BLaER1 (cell line): ENCODE measurements around the gene PTPRN.

Experiments used
- H3K27ac ChIP-seq: shearing (Covaris generic); formaldehyde crosslinking; 2 replicates; pipeline ENCODE4 v1.8.1; 2022
- H3K27me3 ChIP-seq: shearing (Covaris generic); formaldehyde crosslinking; 2 replicates; pipeline ENCODE4 v1.8.1; 2022
- H3K36me3 ChIP-seq: shearing (Covaris generic); formaldehyde crosslinking; 2 replicates; pipeline ENCODE4 v1.8.1; 2022
- H3K4me1 ChIP-seq: shearing (Covaris generic); formaldehyde crosslinking; 2 replicates; pipeline ENCODE4 v1.8.1; 2022
- H3K4me2 ChIP-seq: shearing (Covaris generic); formaldehyde crosslinking; 2 replicates; pipeline ENCODE4 v1.8.1; 2022
- H3K4me3 ChIP-seq: shearing (Covaris generic); formaldehyde crosslinking; 2 replicates; pipeline ENCODE4 v1.8.1; 2022
- H3K9ac ChIP-seq: shearing (Covaris generic); formaldehyde crosslinking; 2 replicates; pipeline ENCODE4 v1.8.1; 2022
- H3K9me3 ChIP-seq: shearing (Covaris generic); formaldehyde crosslinking; 2 replicates; pipeline ENCODE4 v1.8.1; 2022
- H4K20me1 ChIP-seq: shearing (Covaris generic); formaldehyde crosslinking; 2 replicates; pipeline ENCODE4 v1.8.1; 2022
- Cebpa-rat ChIP-seq: shearing (Covaris generic); IDR thresholded peaks from 2 replicates; pipeline ENCODE4 v1.8.1; 2022

Gene PTPRN

DNA sequence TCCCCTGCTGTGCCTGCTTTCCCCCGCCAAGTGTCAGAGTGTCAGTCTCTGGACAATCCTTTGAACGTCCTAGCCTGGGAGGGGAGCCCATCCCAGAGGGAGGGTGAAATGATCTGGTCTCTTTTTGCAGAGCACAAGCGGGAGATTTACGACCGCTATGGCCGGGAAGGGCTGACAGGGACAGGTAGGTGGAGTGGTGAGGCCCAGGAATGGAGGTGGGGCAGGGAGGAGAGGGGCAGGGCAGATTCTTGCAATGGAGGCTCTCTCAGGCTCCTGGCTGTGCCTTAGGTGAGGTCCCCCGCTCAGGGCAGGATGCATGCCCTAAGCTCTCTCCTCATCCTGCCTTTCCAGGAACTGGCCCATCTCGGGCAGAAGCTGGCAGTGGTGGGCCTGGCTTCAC is 27.6 kb downstream of the PTPRN start:
- Histone ChIP-seq H3K4me3 (no peak overlapping the region; the same call in 1 of the 2 replicates), H3K36me3 (peaks cover 9% of the 10 kb centered on the region; the same call in 1 of the 2 replicates), H3K9ac (peak overlapping the region; percentile 49; the same call in 1 of the 2 replicates), H3K9me3 (no peaks in the 10 kb centered on the region), H3K4me2 (peak overlapping the region; percentile 99), H3K27me3 (no peaks in the 10 kb centered on the region), H3K27ac (0 out of 2 replicates have a peak overlapping the region, but pooled peaks have one; percentile 10), H4K20me1 (peaks cover 30% of the 10 kb centered on the region; the same call in 1 of the 2 replicates), H3K4me1 (peaks cover 88% of the 10 kb centered on the region)
- TF ChIP-seq Cebpa-rat: no peak

DNA sequence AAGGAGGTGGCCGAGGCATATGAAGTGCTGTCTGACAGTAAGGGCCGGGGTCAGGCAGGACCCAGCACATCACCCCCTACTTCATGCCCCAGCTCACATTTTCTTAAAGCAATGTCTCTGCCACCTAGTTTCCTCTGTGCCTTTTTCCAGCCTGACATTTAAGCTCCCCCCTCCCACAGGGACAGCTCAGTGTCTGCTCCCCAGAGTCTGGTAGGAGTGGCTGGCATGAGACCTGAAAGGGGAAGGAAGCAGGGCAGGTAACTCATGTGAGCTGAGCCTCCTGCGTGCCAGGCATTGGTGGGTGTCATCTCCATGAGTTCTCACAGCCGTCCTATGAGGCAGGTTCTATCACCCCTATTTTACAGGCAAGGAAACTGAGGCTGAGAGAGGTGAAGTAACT is 28.6 kb downstream of the PTPRN start:
- peak overlapping the region; percentile 49 for H3K9ac ChIP-seq
- TF ChIP-seq Cebpa-rat: no peak
- H3K9me3 ChIP-seq: no peaks in the 10 kb centered on the region
- no peaks in the 10 kb centered on the region for H3K27me3 ChIP-seq
- no peak overlapping the region for H3K27ac ChIP-seq
- peak overlapping the region; percentile 74; the same call in 1 of the 2 replicates for H3K4me3 ChIP-seq
- peaks cover 79% of the 10 kb centered on the region for H3K4me1 ChIP-seq
- H4K20me1 ChIP-seq: peaks cover 30% of the 10 kb centered on the region; the same call in 1 of the 2 replicates
- peaks cover 9% of the 10 kb centered on the region; the same call in 1 of the 2 replicates for H3K36me3 ChIP-seq
- H3K4me2 ChIP-seq: peak overlapping the region; percentile 99

DNA sequence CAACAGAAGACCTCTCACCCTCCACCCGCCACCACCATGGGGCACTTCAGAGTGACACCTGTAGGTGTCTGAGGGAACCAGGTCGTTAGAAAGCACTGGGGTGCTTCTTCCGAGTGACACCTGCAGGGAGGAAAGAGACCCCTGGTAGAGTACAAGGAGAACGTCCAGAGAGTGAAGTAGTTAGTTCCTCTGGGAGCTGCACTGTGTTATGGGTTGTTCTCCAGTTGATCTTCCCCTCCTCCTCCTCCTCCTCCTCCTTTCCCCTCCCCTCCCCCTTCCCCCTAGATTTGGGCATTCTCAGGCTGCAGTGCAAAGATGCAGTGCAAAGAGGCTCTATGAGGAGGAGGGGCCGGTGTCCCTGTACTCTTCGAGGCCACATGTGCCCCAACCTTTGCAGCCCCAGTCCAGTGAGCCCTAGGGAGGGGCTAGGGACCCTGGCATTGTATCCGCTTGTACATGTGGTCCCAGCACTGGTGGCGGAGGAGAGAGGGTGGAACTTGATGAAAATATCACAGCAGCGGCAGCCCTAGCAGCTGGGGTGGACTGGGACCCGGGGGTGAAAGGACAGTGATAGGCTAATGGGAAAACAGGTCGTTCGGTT is 29.2 kb downstream of the PTPRN start:
- Histone ChIP-seq H4K20me1 (peaks cover 28% of the 10 kb centered on the region; the same call in 1 of the 2 replicates), H3K36me3 (peaks cover 9% of the 10 kb centered on the region; the same call in 1 of the 2 replicates), H3K4me2 (peak overlapping the region; percentile 99), H3K9ac (peak overlapping the region; percentile 85), H3K4me1 (peaks cover 73% of the 10 kb centered on the region), H3K4me3 (peak overlapping the region; percentile 74), H3K27me3 (no peaks in the 10 kb centered on the region), H3K9me3 (no peaks in the 10 kb centered on the region), H3K27ac (peak overlapping the region; percentile 91)
- no peak for TF ChIP-seq Cebpa-rat

DNA sequence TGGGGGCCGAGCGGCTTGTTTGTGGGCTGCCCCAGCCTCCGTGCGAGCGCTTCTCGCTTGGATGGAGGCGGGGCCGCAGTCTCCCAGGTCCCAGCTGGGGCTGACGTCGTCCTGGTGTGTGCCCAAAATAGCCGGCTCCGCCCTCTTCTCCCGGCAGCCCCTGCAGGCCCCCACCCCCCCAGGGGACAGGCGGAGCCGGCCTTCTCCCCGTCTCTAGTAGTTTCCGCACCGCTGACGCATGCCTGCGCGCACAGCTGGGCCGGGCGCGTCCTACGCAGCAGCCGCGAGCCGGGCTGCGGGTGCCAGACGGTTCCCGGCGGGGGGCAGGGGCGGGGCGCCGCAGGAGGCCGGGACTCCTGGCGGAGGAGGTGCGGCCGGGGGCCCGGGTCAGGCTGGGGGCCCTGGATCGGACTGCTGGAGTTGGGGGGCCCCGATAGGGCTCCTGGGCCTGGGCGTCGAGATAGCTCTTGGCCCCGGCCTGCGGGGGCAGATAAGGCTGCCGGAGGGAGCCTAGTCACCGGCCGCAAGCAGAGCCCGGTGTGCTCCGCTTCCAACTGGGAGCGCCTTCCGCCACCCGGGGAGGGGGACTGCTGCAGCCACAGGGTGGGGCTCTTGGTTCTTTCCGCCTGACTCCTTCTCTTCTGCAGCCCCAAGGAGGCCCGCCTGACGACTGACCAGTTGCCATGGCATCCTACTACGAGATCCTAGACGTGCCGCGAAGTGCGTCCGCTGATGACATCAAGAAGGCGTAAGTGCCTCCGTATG is 29.9 kb downstream of the PTPRN start, which contains the start of gene DNAJB2:
DNAJB2 (plus strand) TSS at position 216 of the 765 bp plus-strand sequence; CDS start at position 684, 468 bp downstream.
- Histone ChIP-seq H3K9me3 (no peaks in the 10 kb centered on the region), H3K36me3 (peaks cover 3% of the 10 kb centered on the region; the same call in 1 of the 2 replicates), H3K4me1 (peaks cover 66% of the 10 kb centered on the region), H3K27ac (peak within 1 kb of the TSS; percentile 91), H3K27me3 (no peaks in the 10 kb centered on the region), H3K9ac (peak within 1 kb of the TSS; percentile 85), H4K20me1 (peaks cover 21% of the 10 kb centered on the region; the same call in 1 of the 2 replicates), H3K4me3 (peak within 1 kb of the TSS; percentile 74), H3K4me2 (peak within 1 kb of the TSS; percentile 99)
- no peak for TF ChIP-seq Cebpa-rat

DNA sequence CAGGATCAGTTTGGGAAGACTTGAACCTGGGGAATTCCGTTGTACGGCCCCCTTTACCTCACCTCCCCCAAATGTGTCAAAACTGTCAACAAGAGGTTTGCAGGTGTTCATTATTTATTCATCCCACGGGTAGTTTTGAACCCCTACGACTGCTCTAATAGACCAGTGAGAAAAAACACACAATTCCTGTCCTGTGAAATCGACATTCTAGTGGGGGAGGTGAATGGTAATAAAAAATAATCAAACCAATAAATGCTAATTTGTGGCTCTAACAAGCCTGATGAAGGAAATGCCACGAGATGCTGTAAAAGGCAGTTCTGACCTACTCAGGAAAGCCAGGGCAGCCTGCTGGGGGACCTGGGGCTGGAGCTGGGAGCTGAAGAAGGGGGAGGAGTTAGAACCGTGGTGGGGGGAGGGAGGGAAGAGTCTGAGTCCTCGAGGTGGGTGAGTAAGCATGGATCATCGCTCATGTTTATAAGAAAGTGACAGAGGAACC is 30.5 kb downstream of the PTPRN start:
- peak overlapping the region; percentile 74 for H3K4me3 ChIP-seq
- no peaks in the 10 kb centered on the region for H3K36me3 ChIP-seq
- no peaks in the 10 kb centered on the region for H3K27me3 ChIP-seq
- peak overlapping the region; percentile 76 for H3K27ac ChIP-seq
- peak overlapping the region; percentile 85 for H3K9ac ChIP-seq
- H3K9me3 ChIP-seq: no peaks in the 10 kb centered on the region
- peaks cover 19% of the 10 kb centered on the region; the same call in 1 of the 2 replicates for H4K20me1 ChIP-seq
- peaks cover 60% of the 10 kb centered on the region for H3K4me1 ChIP-seq
- no peak for TF ChIP-seq Cebpa-rat
- peak overlapping the region; percentile 79 for H3K4me2 ChIP-seq

DNA sequence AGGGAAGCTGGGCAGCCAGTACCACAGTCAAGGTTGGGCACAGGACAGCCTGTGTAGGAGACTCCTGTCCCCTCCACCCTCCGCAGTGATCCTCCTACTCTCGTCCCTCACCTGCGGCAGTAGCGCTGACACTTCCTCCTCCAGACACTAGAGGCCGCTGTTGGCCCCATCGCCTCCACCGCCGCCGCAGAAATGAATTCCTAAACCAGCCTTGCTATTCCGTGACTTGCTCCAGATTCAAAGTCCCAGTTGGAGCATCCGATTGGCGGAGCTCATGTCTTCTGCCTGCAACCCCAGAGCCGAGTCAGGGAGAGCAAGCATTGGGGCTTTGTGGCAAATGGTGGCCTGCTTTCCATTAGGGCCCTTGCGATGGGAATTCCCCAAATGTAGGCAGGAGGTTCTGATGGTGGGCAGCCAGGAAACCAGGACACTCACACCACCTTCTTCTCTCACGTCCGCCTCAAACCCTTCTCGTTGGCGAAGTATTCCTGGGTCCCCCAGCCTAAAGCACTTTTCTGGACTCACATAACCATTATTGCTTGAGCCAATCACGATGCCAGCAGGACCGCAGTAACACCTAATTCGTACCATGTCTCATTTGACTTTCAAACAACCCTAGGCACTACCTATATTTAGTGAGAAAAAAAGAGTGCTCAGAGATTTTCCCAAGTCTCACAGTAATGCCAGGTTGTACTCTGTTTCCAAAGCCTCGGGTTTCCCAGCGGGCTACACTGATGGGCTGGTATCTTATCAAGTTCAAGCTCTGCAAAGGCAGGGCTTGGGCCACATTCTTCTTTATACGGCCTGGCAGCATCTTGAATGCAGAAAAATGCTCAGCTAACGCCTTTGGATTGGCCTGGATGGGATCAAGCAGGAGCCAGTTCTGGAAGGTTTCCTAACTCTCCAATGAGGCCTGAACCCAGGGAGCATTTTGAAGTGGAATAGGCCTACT is 31.2 kb downstream of the PTPRN start:
- Histone ChIP-seq H3K27me3 (no peaks in the 10 kb centered on the region), H4K20me1 (peaks cover 16% of the 10 kb centered on the region; the same call in 1 of the 2 replicates), H3K4me3 (0 out of 2 replicates have a peak overlapping the region, but pooled peaks have one; percentile 74), H3K27ac (peak overlapping the region; percentile 76; the same call in 1 of the 2 replicates), H3K36me3 (no peaks in the 10 kb centered on the region), H3K4me2 (peak overlapping the region; percentile 79), H3K4me1 (peaks cover 52% of the 10 kb centered on the region), H3K9ac (peak overlapping the region; percentile 85; the same call in 1 of the 2 replicates), H3K9me3 (no peaks in the 10 kb centered on the region)
- TF ChIP-seq Cebpa-rat: no peak

DNA sequence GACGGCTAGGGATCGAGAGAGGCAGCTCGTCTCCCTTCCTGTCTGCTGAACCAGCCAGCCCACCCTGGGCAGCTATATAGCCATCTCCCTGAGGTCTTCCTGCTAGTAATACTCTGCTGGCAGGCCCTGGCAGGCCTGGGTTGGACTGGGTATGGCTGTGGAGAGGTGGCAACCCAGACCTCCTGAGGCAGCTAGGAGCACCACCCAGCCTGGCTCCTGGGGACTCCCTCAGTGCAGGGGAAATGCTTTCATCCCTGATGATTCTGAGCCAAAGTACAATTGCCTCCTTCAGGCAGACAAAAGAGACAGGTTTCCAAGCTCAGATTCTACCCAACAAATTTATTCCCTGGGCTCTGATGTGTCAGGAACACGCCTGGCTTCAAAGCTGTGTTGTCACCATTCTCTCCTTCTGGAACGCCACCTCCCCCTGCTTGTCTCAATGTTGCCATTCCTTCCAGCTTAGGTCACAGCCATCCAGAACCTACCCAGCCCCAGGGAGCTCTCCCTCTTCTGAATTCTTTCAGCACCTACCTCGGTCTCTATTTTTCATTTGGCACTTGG is 34.8 kb downstream of the PTPRN start:
- no peak overlapping the region for H3K4me3 ChIP-seq

DNA sequence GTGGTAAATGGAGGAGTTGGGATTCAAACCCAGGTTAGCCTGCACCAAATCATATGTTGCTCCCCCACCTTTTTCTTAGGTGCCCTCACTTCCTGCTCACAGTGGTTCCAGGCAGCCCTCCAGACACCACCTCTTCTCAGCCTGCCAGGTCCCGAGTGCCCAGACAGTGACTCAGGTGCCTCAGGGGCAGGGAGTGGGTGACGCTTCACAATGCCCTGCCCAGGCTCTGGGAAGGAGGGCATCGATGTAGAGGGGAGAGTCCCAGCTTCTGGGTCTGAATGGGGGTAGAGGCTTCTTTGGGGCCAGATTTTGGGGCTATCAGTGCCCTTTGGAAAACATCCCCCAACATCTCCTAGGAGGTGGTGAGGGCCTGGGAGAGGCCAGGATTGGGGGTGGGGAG is 35.3 kb downstream of the PTPRN start:
- peaks cover 16% of the 10 kb centered on the region for H3K4me1 ChIP-seq

More for the DNA sequence above, 34.8 kb downstream of the PTPRN start:
- H4K20me1 ChIP-seq: no peaks in the 10 kb centered on the region
- H3K9me3 ChIP-seq: no peaks in the 10 kb centered on the region
- no peak overlapping the region for H3K4me2 ChIP-seq
- no peak overlapping the region for H3K27ac ChIP-seq
- TF ChIP-seq Cebpa-rat: no peak
- H3K4me1 ChIP-seq: peaks cover 17% of the 10 kb centered on the region
- H3K36me3 ChIP-seq: no peaks in the 10 kb centered on the region
- no peak overlapping the region for H3K9ac ChIP-seq
- H3K27me3 ChIP-seq: no peaks in the 10 kb centered on the region

More for the DNA sequence above, 35.3 kb downstream of the PTPRN start:
- no peaks in the 10 kb centered on the region for H3K36me3 ChIP-seq
- H3K4me3 ChIP-seq: no peak overlapping the region
- TF ChIP-seq Cebpa-rat: no peak
- H3K27me3 ChIP-seq: no peaks in the 10 kb centered on the region
- no peaks in the 10 kb centered on the region for H4K20me1 ChIP-seq
- no peaks in the 10 kb centered on the region for H3K9me3 ChIP-seq
- H3K9ac ChIP-seq: no peak overlapping the region
- H3K4me2 ChIP-seq: no peak overlapping the region
- no peak overlapping the region for H3K27ac ChIP-seq
